Caco-2 (cell line): Measurements from ENCODE around the gene TMEM132A. TPM values are rescaled to one million over a fixed set of nuclear protein-coding genes. Genes with fewer than 3 reads are reported as not detected.

Experiments
- BruUV-seq: library from RNA; stranded (reverse); fragments of 400-500 nt; replicated peaks from 2 replicates; lab custom pipeline; 2021; lab: Mats Ljungman, UMichigan
- CTCF ChIA-PET: fragments of 300-600 bp; sonication (Branson Sonifier 250); formaldehyde crosslinking; loops from one replicate; lab custom pipeline; 2022; ENCODE audit warnings: antibody characterized with exemption; lab: Charles Lee
- POLR2A ChIA-PET: fragments of 300-600 bp; sonication (Branson Sonifier 250); formaldehyde crosslinking; loops from one replicate; lab custom pipeline; 2022; ENCODE audit warnings: antibody characterized with exemption; lab: Charles Lee
- DNase-seq, 2 experiments: peaks; one replicate each; pipeline versions ENCODE4 v3.0.0 to v3.0.0-alpha.2; 2020 to 2022
- H3K27me3 ChIP-seq: replicated peaks from 2 replicates; pipeline ENCODE4 v1.6.0; 2011; ENCODE audit warnings: low read length; ENCODE audit not compliant: control insufficient read depth, insufficient read depth
- H3K36me3 ChIP-seq: 2 replicates; pipeline ENCODE4 v1.5.1; 2011; ENCODE audit warnings: low read length; ENCODE audit not compliant: control insufficient read depth, insufficient read depth
- H3K4me1 ChIP-seq: fragments of 250-450 bp; sonication (Bioruptor Pico); 2 replicates; pipeline ENCODE4 v1.5.1; 2020; ENCODE audit warnings: mild to moderate bottlenecking
- H3K4me3 ChIP-seq: 2 replicates; pipeline ENCODE4 v1.5.1; 2011; ENCODE audit warnings: low read depth, mild to moderate bottlenecking, control low read depth, low read length
- H3K9me3 ChIP-seq: fragments of 250-450 bp; sonication (Bioruptor Pico); 2 replicates; pipeline ENCODE4 v1.5.1; 2020; ENCODE audit warnings: mild to moderate bottlenecking, moderate library complexity
- H3K27ac Mint-ChIP-seq: one replicate; pipeline ENCODE4 v1.8.0; 2022; ENCODE audit warnings: mixed read lengths; ENCODE audit not compliant: unreplicated experiment
- H3K27me3 Mint-ChIP-seq: one replicate; pipeline ENCODE4 v1.8.0; 2022; ENCODE audit warnings: mixed read lengths; ENCODE audit not compliant: insufficient read depth, unreplicated experiment
- H3K36me3 Mint-ChIP-seq: one replicate; pipeline ENCODE4 v1.8.0; 2022; ENCODE audit warnings: mild to moderate bottlenecking, mixed read lengths; ENCODE audit not compliant: insufficient read depth, unreplicated experiment
- H3K4me1 Mint-ChIP-seq: one replicate; pipeline ENCODE4 v1.8.0; 2022; ENCODE audit warnings: low read depth, mixed read lengths; ENCODE audit not compliant: unreplicated experiment
- H3K4me3 Mint-ChIP-seq: one replicate; pipeline ENCODE4 v1.8.0; 2022; ENCODE audit warnings: mild to moderate bottlenecking, moderate library complexity, mixed read lengths; ENCODE audit not compliant: unreplicated experiment
- H3K9me3 Mint-ChIP-seq: one replicate; pipeline ENCODE4 v1.8.0; 2022; ENCODE audit warnings: mixed read lengths; ENCODE audit not compliant: unreplicated experiment
- CTCF ChIP-seq, 2 experiments: fragments of 200-600 bp in 1 of 2; IDR thresholded peaks; 1 replicate in 1 of 2; 2 replicates in 1 of 2; pipeline versions ENCODE4 v1.5.1 to v1.8.0; 2011 to 2022; ENCODE audit warnings: antibody characterized with exemption in 1 of 2, control low read depth in 1 of 2, inconsistent platforms in 1 of 2, low read depth in 1 of 2, low read length in 1 of 2, mild to moderate bottlenecking in 1 of 2, moderate library complexity in 1 of 2; ENCODE audit not compliant: insufficient read depth in 1 of 2, severe bottlenecking in 1 of 2, unreplicated experiment in 1 of 2
- intact Hi-C: fragments of 100-400 bp; cut with micrococcal nuclease; formaldehyde crosslinking; loops from one replicate; pipeline ENCODE4 v1.10.0; 2022; ENCODE audit not compliant: unreplicated experiment
- total RNA-seq: library from RNA; stranded (reverse); gene quantifications from 2 replicates; pipeline ENCODE4 v1.2.3, GENCODE V29; 2022

The TMEM132A gene
- total RNA-seq, 1 experiment from 2014 or later, result 97.3 TPM

DNA sequence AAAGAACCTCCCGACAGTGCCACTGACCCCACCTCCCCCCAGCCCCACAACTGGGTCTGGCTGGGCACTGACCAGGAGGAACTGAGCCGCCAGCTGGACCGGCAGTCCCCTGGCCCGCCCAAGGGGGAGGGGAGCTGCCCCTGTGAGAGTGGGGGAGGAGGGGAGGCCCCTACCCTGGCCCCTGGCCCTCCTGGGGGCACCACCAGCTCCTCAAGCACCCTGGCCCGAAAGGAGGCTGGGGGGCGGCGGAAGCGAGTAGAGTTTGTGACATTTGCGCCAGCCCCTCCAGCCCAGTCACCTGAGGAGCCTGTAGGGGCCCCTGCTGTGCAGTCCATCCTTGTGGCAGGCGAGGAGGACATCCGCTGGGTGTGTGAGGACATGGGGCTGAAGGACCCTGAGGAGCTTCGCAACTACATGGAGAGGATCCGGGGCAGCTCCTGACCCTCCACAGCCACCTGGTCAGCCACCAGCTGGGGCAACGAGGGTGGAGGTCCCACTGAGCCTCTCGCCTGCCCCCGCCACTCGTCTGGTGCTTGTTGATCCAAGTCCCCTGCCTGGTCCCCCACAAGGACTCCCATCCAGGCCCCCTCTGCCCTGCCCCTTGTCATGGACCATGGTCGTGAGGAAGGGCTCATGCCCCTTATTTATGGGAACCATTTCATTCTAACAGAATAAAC lies 12.3 kb downstream of the TMEM132A start:
- intact Hi-C loops, result no loop called here
- TF ChIP-seq CTCF (IDR thresholded peaks at IDR 0.05; ENCODE audit: insufficient read depth in 1 of 2, low read depth in 1 of 2, low read length in 1 of 2, severe bottlenecking in 1 of 2, unreplicated experiment in 1 of 2), result no peak
- H3K36me3 ChIP-seq, result peaks cover 2% of the 10 kb centered on the region
- Mint-ChIP-seq H3K27me3 (no peaks in the 10 kb centered on the region), H3K27ac (no peak overlapping the region), H3K36me3 (peaks cover 26% of the 10 kb centered on the region), H3K4me1 (peaks cover 13% of the 10 kb centered on the region), H3K9me3 (no peaks in the 10 kb centered on the region), H3K4me3 (no peak overlapping the region)
- no peak for DNase-seq
- H3K4me3 ChIP-seq, result no peak overlapping the region
- no TSS peak for BruUV-seq
- H3K27me3 ChIP-seq, result no peaks in the 10 kb centered on the region
- ChIA-PET CTCF (no interaction called here), POLR2A (no interaction called here)
- H3K9me3 ChIP-seq, result no peaks in the 10 kb centered on the region
- H3K4me1 ChIP-seq, result no peaks in the 10 kb centered on the region; the same call in 1 of the 2 replicates

DNA sequence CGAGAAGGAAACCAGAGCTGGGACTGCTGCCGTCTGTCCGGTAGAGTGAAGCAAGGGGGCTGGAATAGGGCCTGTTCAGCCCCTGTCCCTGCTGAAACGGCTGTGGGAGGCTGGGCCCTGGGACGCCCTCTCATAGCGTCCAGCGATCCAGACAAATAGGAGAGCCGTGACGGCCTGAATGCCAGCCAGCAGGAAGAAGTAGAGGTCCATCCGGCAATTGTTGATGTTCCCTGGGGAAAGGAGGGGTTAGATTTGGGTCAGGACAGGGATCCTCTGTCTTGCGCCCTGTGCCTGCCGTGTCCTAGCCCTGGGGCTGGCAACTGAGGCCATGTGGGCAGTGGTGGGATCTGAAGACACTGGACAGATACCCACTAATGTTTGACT lies 12.9 kb downstream of the TMEM132A start:
- DNase-seq, result no peak
- H3K27me3 Mint-ChIP-seq, result no peaks in the 10 kb centered on the region
- CTCF ChIA-PET, result no interaction called here
- no peaks in the 10 kb centered on the region for H3K27me3 ChIP-seq
- no peak overlapping the region for H3K4me3 ChIP-seq
- peaks cover 23% of the 10 kb centered on the region for H3K36me3 Mint-ChIP-seq
- H3K27ac Mint-ChIP-seq, result no peak overlapping the region
- no peaks in the 10 kb centered on the region; the same call in none of the 2 replicates for H3K4me1 ChIP-seq
- H3K36me3 ChIP-seq, result no peaks in the 10 kb centered on the region
- no TSS peak for BruUV-seq
- intact Hi-C loops, result no loop called here
- no peak for TF ChIP-seq CTCF (IDR thresholded peaks at IDR 0.05; ENCODE audit: insufficient read depth in 1 of 2, low read depth in 1 of 2, low read length in 1 of 2, severe bottlenecking in 1 of 2, unreplicated experiment in 1 of 2)
- H3K4me3 Mint-ChIP-seq, result no peak overlapping the region
- POLR2A ChIA-PET, result no interaction called here
- H3K9me3 ChIP-seq, result no peaks in the 10 kb centered on the region
- no peaks in the 10 kb centered on the region for H3K9me3 Mint-ChIP-seq
- H3K4me1 Mint-ChIP-seq, result peaks cover 13% of the 10 kb centered on the region

DNA sequence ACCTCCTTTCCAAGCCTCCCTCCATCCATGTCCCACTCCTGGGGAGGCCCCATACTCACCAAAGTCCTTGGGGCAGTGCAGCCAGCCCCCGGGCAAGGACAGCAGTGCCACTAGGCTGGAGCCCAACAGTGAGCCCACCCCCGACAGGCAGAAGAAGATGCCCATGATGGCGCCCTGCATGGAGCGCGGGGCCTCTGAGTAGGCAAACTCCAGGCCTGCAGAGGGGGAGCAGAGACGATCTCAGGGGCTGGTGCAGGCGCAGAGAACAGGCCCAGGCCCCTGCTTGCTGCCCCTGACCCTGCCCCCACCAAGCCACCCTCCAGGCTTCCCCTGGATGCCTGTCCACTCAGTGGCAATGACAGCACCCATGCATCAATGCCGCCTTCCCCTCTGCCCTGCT lies 13.6 kb downstream of the TMEM132A start:
- Histone ChIP-seq H3K4me3 (no peak overlapping the region), H3K9me3 (no peaks in the 10 kb centered on the region), H3K4me1 (no peaks in the 10 kb centered on the region; the same call in none of the 2 replicates), H3K27me3 (no peaks in the 10 kb centered on the region), H3K36me3 (no peaks in the 10 kb centered on the region)
- DNase-seq, result no peak
- Mint-ChIP-seq H3K27me3 (no peaks in the 10 kb centered on the region), H3K36me3 (peaks cover 19% of the 10 kb centered on the region), H3K9me3 (no peaks in the 10 kb centered on the region), H3K27ac (no peak overlapping the region), H3K4me3 (no peak overlapping the region), H3K4me1 (peaks cover 13% of the 10 kb centered on the region)
- intact Hi-C loops, result no loop called here
- ChIA-PET POLR2A (no interaction called here), CTCF (no interaction called here)
- no peak for TF ChIP-seq CTCF (IDR thresholded peaks at IDR 0.05; ENCODE audit: insufficient read depth in 1 of 2, low read depth in 1 of 2, low read length in 1 of 2, severe bottlenecking in 1 of 2, unreplicated experiment in 1 of 2)
- BruUV-seq, result no TSS peak
